ENCODE data around the gene PIRT.
"Not testable (repeated sequence)": the region's sequence is repeated elsewhere in the genome, so short reads cannot be mapped to it uniquely, and the experiment has no call there.

The PIRT gene

DNA sequence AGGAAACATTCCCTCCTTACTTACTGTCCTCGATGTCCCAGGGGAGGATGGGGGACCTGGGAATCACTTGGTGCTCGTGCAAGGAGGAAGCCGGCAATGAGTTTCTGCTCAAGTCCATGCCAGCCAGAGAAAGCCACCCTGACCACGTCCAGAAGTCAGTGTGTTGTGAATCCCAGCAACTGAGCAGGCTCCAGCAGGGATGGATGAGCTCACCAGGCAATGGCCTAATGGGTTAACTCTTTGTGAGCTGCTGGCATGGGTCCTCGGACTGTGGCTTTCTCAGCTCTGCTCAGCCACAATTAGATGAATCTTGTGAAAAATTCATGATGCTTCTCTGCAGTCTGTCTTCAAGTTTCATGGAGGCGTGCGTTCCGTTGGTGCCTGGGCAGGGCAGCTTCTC lies at the start of gene PIRT:
Gene PIRT (minus strand): TSS at position 167 of the 400 bp plus-strand sequence. CDS start 12,442 bp downstream, outside the sequence.
- DNase-seq (ENCODE audit: low read depth), result no peak

DNA sequence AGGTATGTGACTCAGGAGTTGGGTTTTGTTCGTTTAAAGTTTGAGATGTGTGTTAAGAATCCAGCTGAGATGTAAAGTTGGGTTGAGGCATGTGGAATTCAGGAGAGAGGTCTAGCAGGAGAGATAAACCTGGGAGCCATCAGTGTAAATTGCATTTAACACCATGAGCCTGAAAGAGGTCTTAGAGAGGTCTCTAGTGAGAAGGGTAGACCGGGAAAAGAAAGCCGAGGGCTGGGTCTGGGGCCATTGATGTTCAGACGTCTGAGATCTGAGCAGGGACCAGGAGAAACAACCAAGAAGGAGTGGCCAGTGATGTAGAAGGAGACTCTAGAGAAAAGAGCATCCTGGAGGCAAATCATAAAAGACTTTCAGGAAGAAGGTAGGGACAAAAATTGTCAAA lies 44.1 kb upstream of the PIRT start:
- DNase-seq (ENCODE audit: low read depth), result no peak

DNA sequence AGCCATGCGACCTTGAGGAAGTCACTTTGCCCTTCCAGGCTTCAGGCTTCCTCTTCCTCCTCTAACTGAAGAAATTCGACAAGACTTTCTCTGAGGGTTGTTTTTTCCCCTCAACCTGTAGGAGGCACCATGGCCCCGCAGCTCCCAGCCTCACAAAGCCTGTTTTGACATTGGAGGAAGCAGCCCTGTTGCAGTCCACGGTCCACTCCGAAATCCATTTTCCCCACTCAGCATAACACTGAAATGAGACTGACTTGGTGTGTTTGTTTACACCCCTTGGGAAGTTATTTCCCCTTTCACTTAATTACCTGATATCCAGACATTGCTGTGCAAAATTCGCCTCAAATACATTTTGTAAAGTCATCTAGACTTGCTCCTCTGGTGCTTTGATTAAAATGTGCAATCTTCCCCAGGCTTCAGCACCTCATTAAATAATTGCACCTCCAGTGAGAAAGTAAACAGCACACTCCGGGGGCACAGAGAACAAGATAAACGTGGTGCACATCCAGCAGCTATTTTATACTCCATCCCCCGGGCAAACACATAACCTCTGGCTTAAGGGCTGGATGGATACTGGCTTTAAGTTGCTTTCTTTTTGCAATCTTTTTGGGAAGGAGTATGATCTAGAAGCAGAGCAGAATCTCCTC lies 41.4 kb upstream of the PIRT start:
- no peak for DNase-seq (ENCODE audit: low read depth)

DNA sequence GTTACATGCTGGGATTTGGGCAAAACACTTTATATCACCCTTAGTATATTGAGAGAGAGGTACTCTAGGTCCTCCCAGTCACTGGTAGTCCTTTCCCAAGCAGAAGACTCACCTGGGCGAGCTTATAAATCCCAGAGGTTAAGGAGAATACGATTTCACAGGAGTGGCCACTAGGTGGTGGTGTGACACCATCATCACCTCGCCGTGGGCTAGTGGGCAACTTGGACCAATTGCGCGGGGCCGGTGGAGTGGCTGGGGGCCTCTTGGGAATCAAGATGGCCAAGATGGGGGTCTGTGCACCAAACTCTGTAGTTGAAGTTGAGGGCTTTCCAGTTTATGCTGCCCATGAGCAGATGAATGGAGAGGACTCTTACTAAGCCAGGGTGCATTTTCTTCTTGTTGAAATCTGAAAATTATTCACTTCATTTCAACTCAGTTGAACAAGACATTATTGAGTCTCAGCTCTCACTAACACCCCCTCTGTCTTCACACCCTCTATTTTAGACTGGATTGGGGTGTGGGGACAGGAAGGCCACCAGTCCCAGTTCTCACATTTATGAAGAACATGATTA lies 38.2 kb upstream of the PIRT start:
- DNase-seq (ENCODE audit: low read depth), result no peak

DNA sequence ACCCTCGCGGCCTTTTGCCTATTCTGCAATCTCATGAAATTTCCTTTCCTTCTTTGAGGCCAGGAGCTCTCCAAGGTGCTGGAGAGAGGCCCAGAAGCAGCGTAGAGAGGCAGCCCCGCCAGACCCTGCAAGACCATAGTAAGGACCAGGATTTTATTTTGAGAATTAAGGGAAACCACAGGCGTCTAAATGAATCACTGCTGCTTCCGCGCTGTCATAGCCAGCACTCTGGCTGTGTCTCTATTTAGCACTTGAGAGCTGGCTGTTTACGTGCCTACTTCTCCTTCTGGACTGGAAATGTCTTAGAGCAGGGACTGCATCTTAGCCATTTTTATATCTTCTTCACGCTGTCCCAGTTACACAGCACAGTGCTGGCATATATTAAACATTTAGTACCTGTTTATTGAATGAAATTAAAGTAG lies 37.6 kb upstream of the PIRT start:
- DNase-seq (ENCODE audit: low read depth), result no peak

DNA sequence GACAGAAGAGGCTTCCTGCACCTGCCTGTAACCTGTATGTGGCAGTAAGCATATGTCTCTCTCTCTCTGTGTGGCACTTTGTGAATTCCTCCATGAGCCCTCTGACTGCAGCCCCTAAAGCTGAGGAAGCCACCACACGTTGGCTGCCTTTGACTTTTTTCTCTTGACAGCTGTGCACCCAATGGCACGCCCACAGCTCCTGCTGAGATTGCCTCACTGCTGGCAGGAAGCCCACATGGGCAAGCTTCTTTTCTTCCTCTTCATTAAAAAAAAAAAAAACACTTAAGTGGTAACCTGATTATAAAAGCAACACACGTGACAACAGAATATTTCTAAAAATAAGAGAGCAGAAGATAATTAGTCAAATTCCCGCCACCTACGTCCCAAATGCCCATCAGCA lies 34.0 kb upstream of the PIRT start:
- no peak for DNase-seq (ENCODE audit: low read depth)

DNA sequence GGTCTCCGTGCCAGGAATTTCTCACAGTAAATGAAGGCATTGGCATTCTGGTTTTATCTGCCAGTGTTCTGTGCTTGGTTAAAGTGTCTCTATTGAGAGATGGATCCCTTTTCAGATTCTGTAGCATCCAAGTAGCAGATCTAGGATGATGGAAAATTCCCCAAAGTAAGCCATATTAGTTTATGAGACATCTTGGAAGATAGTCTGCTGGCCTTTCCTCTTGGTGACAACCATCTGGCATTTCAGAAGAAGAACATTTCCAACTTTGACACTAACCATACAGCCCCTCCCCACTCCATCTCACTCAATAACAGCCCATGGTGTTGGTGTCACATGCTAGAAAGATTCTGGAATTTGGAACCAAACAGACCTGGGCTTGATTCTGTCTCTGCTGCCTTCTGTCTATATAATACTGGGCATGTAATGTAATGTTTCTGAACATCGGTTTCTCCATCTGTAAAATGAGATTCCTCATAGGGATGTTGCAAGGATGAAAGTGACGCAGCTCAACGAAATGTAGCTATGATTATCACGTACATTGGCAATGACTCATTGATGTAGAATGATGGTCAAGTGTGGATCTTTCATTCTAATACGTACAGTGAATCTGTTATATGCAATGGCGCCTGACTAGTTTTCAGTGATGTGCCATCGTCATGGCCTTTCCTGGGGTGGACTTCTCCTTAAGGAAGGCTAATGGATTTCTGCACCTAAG lies 32.6 kb upstream of the PIRT start:
- no peak for DNase-seq (ENCODE audit: low read depth)

DNA sequence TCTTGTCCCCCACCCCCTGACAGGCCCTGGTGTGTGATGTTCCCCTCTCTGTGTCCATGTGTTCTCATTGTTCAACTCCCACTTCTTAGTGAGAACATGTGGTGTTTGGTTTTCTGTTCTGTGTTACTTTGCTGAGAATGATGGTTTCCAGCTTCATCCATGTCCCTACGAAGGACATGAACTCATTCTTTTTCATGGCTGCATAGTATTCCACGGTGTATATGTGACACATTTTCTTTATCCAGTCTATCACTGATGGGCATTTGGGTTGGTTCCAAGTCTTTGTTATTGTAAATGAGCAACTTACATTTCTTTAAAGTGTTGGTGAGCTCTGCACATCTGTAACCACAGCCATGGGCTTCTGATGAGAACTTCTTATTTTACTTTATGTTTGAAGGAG lies 30.9 kb upstream of the PIRT start:
- DNase-seq (ENCODE audit: low read depth), result not testable (repeated sequence)

DNA sequence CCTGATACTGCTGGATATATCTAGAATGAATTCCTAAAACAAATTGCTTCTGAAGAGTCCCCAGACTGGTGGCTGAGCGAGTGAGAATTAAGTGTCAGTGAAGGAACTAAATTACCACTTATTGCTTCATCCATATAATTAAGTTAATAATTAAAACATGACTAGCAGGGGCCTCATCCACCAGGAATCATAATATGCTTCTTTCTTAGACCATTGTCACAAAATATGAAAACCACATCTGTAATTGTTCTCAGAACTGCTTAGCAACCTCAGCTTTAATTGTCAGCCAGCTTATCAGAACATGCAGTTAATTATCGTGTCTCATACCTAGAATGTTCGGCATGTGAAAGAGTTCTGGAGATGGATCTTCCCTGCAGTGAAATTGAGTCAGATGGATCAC lies 21.2 kb upstream of the PIRT start:
- no peak for DNase-seq (ENCODE audit: low read depth)

DNA sequence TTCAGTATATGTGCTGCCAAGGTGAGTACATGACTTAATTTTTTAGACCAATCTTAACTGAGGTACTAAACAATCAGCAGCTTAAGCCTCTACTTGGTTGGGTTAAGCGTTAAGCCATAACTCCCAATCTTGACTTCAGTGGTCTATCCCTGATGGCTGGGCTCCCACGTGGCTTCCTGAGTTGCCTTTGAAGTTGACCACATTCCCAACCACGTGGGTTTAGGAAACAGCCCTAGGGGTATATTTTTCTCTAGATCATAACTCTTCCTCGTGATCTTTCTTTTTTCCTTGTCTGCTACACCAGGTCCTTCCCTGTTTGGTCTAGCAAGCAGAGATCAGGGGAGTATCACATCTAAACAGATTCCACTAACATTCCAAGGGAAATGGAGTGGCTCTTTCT lies 20.1 kb upstream of the PIRT start:
- DNase-seq (ENCODE audit: low read depth), result no peak

DNA sequence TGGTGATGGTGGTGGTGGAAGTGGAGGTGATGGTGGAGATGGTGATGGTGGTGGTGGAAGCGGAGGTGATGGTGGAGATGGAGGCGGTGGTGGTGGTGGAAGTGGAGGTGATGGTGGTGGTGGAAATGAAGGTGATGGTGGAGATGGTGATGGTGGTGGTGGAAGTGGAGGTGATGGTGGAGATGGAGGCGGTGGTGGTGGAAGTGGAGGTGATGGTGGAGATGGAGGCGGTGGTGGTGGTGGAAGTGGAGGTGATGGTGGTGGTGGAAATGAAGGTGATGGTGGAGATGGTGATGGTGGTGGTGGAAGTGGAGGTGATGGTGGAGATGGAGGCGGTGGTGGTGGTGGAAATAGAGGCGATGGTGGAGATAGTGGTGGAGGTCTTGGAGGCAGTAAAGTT lies 8.7 kb upstream of the PIRT start:
- DNase-seq (ENCODE audit: low read depth), result not testable (repeated sequence)

DNA sequence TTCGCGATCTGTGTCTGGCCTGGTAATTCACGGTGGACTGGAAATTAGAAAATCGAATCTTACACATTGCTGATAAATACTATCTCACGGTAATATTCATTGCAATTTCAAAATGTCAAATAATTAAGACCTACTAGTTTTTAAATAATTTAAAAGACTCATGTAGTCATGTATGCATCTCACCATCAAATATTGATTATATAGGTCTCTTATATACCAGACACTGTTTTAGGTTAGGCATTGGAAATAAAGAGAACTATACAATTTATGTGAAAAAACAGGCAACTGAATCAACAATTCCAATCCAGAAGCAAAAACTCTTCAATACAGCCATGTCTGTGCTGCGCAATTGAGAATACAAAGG lies 7.5 kb upstream of the PIRT start:
- DNase-seq (ENCODE audit: low read depth), result no peak

DNA sequence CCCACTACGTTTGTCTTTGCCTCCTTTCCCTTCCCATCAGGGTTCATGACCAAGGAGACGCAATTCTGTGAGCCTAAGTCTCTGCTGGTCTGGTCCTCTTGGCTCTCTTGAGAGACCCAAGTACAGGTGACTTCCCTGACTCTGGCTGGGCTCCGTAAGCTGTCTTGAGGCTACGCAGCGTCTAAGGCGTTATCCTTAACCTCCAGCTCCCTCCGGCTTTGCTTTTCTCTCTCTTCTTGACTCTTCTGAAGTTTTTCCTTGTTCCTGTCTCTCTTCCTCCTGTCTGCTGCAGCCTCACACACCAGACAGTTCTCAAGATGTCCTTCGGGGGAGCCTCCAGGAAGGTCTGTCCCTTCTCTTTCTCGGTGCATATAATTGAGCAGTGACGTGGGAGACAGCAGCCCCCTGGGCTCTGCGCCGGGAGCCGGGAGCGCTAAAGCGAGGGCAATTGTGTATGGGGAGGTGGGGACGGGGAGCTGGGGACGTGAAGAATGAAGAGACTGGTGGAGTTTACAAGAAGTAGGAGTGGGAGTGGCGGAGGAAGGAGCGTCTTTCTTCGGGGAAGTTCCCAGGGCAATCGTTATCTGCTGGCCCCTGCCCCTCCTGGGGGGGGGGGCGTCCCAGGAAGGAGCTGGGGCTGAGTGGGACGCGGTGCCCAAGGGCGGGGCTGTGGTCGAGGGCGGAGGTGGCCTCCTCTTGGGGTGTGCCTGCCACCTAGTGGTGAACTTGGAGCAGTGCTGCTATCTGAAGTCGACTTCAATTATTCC lies 6.9 kb upstream of the PIRT start:
- DNase-seq (ENCODE audit: low read depth), result peak; percentile 51

DNA sequence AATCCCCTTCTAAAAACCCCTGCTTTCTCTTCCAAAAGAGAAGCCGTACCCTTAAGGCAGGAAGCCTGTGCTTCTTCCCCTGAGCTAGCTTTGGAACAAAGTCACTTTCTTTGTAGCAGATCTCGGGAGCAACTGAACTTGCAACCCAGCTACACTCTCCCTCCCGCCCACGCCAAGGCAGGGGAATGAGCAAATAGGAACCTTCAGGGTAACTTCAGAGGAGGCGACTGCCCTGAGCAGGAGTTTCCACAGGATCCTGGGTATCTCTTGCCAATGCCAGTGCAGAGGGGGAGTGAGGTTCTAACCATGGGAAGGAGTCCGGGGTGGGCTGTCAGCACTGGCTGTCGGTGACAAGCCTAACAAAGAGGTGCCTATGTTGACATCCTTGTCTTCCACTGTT lies 5.9 kb upstream of the PIRT start:
- no peak for DNase-seq (ENCODE audit: low read depth)

DNA sequence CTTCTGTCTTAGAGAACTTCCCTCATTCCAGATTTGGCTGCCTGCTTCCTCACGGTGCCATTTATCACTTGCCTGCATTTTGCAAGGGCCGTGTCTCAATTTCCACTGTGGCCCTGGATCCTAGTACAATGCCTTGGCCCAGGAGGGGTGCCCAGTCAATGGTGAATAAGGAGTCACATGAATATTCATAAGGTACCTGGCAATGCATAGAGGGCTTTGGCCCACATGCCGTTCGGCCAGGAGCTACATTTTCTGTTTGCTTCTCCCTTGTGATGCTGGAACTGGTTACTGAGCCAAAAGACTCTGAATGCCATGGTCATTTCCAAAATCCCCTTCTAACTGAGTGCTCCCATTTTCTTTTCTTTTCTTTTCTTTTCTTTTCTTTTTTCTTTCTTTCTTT lies 4.8 kb upstream of the PIRT start:
- no peak for DNase-seq (ENCODE audit: low read depth)

DNA sequence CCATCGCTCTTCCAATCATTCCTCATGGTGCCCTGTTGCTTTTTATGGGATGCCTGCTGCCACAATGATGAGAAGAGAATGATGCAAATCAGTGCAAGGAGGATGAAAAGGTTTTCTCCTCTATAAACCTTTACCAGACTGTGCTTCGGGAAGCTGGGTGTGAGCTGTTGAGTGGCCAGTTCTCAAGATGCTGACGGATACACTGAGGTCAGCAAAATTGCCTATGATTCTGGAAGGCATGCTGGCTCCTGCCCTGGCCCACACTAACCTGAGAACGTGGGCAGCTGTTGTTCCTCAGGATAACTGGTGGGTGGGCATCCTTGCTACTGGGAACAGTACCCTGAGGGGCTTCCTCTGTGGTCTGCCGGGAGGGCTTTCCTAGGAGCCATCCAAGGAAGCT lies 795 bp upstream of the PIRT start:
- no peak for DNase-seq (ENCODE audit: low read depth)

DNA sequence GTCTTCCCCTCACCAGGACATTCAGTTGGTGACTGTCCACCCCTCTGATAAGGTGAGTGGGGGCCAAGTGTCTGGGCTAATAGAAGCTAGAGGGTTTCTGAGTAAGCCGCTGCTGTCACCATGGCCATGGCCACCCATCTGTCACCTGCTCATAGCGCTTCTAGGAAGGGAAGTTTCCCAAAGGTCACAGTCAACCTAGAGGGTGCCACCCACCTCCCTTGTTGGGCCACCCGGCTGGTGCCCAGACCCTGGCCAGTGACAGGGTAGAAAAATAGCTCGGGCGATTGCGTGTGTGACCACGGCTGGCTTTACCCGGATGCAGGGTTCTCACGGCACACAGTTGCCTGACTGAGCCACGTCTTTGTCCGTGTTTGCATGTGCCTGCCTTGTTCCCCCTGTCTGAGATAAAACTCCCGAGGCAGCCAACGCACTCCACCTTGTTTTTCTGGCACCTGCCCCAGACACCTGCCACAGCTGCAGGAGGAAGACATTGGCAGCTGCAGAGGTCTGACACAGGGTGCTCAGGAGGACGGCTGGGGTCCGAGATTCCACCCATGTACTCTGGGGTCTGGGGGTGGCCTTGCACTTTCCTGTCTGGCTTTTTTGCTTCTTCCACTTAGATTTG lies 809 bp downstream of the PIRT start:
- no peak for DNase-seq (ENCODE audit: low read depth)

DNA sequence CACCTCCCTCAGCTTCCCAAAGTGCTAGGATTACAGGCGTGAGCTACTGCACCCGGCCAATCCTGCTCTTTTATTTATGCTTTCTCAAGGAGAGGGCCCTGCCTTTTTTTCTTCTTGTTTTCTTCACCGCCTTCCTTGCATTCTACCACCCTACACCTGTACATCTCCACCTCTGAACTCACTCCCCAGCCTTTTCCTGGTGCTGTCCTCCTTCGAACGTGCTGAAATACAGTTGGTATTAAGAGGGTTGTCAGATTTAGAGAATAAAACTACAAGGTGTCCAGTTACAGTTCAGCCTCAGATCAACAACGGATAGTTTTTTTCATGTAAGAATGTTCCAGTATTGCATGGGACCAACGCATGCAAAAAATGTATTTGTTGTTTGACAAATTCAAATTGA lies 1.7 kb downstream of the PIRT start:
- no peak for DNase-seq (ENCODE audit: low read depth)

DNA sequence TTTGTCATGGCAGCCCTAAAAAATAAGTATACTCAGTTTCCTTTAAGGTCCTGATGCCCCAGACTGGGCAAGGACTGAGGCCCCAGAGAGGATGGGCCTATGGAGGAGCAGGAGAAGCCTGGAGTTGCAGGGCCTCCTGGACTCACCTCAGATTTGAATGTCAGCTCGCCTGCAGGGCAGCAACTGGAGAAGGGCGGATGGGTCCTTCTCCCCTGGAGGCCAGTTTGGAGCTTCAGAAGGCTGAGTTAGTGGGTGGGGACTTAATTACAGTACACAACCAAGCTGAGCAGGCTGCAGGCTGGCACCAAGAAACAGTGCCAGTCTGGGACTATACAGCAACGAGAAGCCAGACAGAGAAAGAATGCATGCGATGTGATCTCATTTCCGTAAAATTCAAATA lies 6.2 kb downstream of the PIRT start:
- DNase-seq (ENCODE audit: low read depth), result no peak

DNA sequence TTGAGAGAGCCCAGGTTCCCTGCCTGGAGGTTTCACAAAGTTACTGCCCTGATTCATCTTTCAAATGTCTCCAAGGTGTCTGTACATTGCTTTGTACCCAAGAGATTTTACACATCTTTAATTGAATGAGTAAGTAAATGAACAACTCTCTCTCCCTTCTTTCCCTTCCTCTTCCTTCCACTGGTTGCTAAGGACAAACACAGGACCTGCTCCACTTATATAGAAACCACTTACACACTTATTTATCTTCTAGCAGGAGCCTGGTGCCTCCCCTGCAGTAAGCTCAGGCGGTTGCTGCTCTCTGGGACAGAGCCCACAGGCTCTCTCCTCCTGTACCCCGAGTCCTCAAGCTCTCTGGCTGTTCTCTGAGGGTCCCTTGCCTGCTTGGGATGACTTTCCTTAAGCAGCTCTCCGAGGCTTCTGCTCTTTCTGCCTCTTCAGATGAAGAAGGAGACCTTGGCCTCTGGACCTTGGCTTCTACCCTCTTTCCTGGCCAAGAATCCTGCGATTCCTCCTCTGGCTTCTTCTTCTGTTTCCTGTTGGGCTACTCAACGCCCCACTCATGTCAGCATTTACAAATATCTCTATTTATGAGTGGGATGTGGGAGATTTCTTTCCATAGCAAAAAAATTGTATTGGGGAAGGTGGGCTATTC lies 9.9 kb downstream of the PIRT start:
- DNase-seq (ENCODE audit: low read depth), result no peak

DNA sequence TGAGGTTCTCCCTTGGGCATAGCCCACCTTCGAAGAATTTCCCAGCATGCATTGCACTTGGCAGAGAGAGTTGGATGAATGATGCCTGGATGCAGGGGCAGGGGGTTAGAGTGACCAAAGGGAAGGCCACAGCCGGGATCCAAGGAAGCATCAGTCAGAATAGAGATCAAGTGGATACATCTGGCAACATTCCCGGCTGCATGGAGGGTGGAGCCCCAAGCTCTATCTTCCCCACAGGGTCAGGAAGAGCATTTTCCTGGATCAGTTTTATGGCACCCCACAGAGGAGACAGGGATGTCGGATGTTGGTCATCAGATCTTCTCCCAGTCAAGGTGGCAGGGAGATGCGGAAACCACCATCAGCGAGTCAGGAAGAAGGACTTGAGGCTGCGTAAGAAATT lies 13.0 kb downstream of the PIRT start:
- DNase-seq (ENCODE audit: low read depth), result no peak

DNA sequence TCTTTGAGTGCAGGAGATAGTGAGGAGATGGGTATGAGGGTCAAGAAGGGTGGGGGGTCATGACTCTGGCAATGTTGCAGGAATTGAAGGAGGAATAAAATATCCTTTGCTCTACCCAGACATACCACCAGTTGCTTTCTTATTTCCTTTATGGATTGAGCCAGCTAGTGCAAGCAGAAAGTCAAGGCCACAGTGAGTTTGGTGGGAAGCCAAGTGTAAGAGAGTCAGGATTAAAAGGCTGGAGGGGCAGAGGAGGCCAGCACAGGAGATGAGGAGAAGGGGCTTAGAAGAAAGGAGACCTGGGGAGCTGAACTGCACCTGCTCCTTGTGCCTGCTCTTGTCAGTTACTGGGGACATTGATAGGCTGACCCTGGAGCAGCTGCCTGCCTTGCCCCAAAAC lies 16.1 kb downstream of the PIRT start:
- no peak for DNase-seq (ENCODE audit: low read depth)
